Mesendoderm (in vitro differentiated cells): ENCODE results near the gene HOXD1.

ENCODE experiments used
- DNase-seq: peaks from one replicate; pipeline ENCODE4 v3.0.0; 2013
- H2AK5ac ChIP-seq: 2 replicates; pipeline ENCODE4 v1.6.1; 2013; ENCODE audit warnings: low read length, inconsistent platforms
- H2BK120ac ChIP-seq: 2 replicates; pipeline ENCODE4 v1.6.1; 2013; ENCODE audit warnings: low read depth, mild to moderate bottlenecking, low read length, moderate library complexity, mixed read lengths
- H2BK15ac ChIP-seq: replicated peaks from 2 replicates; pipeline ENCODE4 v1.6.1; 2013; ENCODE audit warnings: low read depth, mild to moderate bottlenecking, moderate library complexity
- H2BK5ac ChIP-seq: 2 replicates; pipeline ENCODE4 v1.6.1; 2013; ENCODE audit warnings: low read length, inconsistent platforms
- H3K18ac ChIP-seq: 2 replicates; pipeline ENCODE4 v1.6.1; 2013; ENCODE audit warnings: mild to moderate bottlenecking, low read length, mixed read lengths
- H3K23ac ChIP-seq: one replicate; pipeline ENCODE4 v1.6.1; 2013; ENCODE audit warnings: low read length
- H3K27ac ChIP-seq: 2 replicates; pipeline ENCODE4 v1.5.1; 2013; ENCODE audit warnings: low read depth, mild to moderate bottlenecking, inconsistent platforms, low read length, moderate library complexity
- H3K27me3 ChIP-seq: 2 replicates; pipeline ENCODE4 v1.6.1; 2013; ENCODE audit warnings: low read length, control low read depth, mild to moderate bottlenecking, inconsistent platforms; ENCODE audit not compliant: insufficient read depth, poor library complexity
- H3K36me3 ChIP-seq: 2 replicates; pipeline ENCODE4 v1.6.1; 2013; ENCODE audit warnings: low read length, inconsistent platforms; ENCODE audit not compliant: control insufficient read depth, insufficient read depth
- H3K4ac ChIP-seq: one replicate; pipeline ENCODE4 v1.6.1; 2013; ENCODE audit warnings: low read depth, mild to moderate bottlenecking, low read length, moderate library complexity
- H3K4me1 ChIP-seq: 2 replicates; pipeline ENCODE4 v1.6.1; 2013; ENCODE audit warnings: low read depth, low read length, inconsistent platforms; ENCODE audit not compliant: control insufficient read depth
- H3K4me2 ChIP-seq: 2 replicates; pipeline ENCODE4 v1.6.1; 2013; ENCODE audit warnings: low read length
- H3K4me3 ChIP-seq: 2 replicates; pipeline ENCODE4 v1.5.1; 2013; ENCODE audit warnings: mild to moderate bottlenecking, low read length
- H3K56ac ChIP-seq: one replicate; pipeline ENCODE4 v1.6.1; 2013; ENCODE audit warnings: low read length
- H3K79me1 ChIP-seq: 2 replicates; pipeline ENCODE4 v1.6.1; 2013; ENCODE audit warnings: low read length, inconsistent platforms
- H3K79me2 ChIP-seq: 2 replicates; pipeline ENCODE4 v1.6.1; 2013; ENCODE audit warnings: mild to moderate bottlenecking, low read length; ENCODE audit not compliant: control insufficient read depth, insufficient read depth
- H3K9ac ChIP-seq: 2 replicates; pipeline ENCODE4 v1.6.1; 2013; ENCODE audit warnings: low read length, inconsistent platforms
- H4K5ac ChIP-seq: one replicate; pipeline ENCODE4 v1.6.1; 2013; ENCODE audit warnings: low read length
- H4K8ac ChIP-seq: one replicate; pipeline ENCODE4 v1.6.1; 2013; ENCODE audit warnings: low read depth, mild to moderate bottlenecking, control low read depth, low read length, moderate library complexity
- WGBS: extraction: QIAGEN DNeasy Blood & Tissue Kit; methylation state at CpG from one replicate; pipeline ENCODE4 v1.1.7; 2013; ENCODE audit warnings: low lambda C conversion rate, missing lambda C conversion rate; ENCODE audit not compliant: insufficient coverage; ENCODE audit errors: extremely low coverage; 5-methylcytosine and 5-hydroxymethylcytosine counted together

Gene HOXD1

GRCh38 chr2:176160986-176161824 is 27.3 kb upstream of the HOXD1 start:
- Histone ChIP-seq H2BK15ac (no peak overlapping the region), H3K27ac (no peak overlapping the region), H4K5ac (no peak overlapping the region), H3K18ac (no peak overlapping the region), H2AK5ac (no peak overlapping the region), H3K79me2 (no peaks in the 10 kb centered on the region), H3K23ac (no peak overlapping the region), H3K9ac (no peak overlapping the region), H2BK5ac (no peak overlapping the region), H3K56ac (peak overlapping the region; percentile 30), H3K79me1 (no peaks in the 10 kb centered on the region), H3K4ac (no peak overlapping the region), H4K8ac (no peak overlapping the region), H3K4me2 (no peak overlapping the region), H3K4me1 (peaks cover 3% of the 10 kb centered on the region), H3K4me3 (no peak overlapping the region), H3K27me3 (peaks cover 93% of the 10 kb centered on the region), H2BK120ac (no peak overlapping the region), H3K36me3 (no peaks in the 10 kb centered on the region)
- no CpG with 5 or more reads among the region's 22 CpGs for WGBS
- DNase-seq: no peak

- Histone ChIP-seq H3K4me3 (no peak overlapping the region), H2BK15ac (no peak overlapping the region), H3K27me3 (peaks cover 90% of the 10 kb centered on the region), H3K4me1 (peaks cover 3% of the 10 kb centered on the region), H3K27ac (no peak overlapping the region), H2BK5ac (no peak overlapping the region), H3K56ac (no peak overlapping the region), H3K4ac (no peak overlapping the region), H3K9ac (no peak overlapping the region), H3K79me1 (no peaks in the 10 kb centered on the region), H3K23ac (no peak overlapping the region), H3K36me3 (no peaks in the 10 kb centered on the region), H3K18ac (no peak overlapping the region), H3K4me2 (no peak overlapping the region), H2AK5ac (no peak overlapping the region), H3K79me2 (no peaks in the 10 kb centered on the region), H4K8ac (no peak overlapping the region), H4K5ac (no peak overlapping the region), H2BK120ac (no peak overlapping the region)
- WGBS: no CpG with 5 or more reads among the region's 22 CpGs
- DNase-seq: no peak
These were observed 26.4 kb upstream of the HOXD1 start for GRCh38 chr2:176161825-176162626.

DNA sequence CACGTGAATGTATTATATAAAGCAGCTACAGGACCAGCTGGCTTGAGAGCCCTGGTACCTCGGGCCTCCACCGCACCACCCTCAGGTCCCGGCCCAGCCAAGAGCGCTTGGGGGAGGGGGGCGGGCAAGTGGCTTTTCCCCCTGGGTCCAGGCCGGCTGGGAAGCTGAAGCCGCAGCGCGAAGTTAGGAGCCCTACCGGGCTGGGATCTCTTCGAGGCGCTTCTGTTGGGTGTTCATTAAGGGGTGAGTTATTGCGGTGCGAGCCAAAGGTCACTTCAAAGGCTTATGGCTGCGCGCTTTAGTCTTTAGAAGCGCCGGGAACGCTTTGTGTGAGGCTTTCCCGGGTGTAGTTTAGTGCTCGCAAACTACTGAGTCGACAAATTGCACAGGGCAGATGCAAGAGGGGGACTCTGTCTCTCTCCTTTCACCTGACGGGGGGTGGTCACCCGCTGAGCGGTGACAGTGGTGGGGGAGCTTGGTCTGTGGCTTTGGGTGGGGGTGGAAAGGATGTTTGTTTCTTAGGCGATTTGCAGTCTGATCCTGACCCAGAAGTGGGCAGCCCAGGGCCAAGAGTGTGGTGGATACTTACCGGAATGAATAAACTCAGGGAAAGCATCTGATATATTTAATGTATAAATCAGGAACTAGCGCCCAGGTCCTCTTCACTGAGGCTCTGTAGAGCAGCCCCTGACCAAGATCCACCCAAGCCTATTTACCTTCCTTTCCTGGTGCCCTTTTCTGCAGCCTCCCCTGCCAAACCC is 25.4 kb upstream of the HOXD1 start:
- Histone ChIP-seq H3K56ac (no peak overlapping the region), H3K4me2 (no peak overlapping the region), H3K9ac (no peak overlapping the region), H3K36me3 (no peaks in the 10 kb centered on the region), H2AK5ac (no peak overlapping the region), H4K5ac (no peak overlapping the region), H3K79me1 (no peaks in the 10 kb centered on the region), H4K8ac (no peak overlapping the region), H3K4ac (no peak overlapping the region), H3K4me1 (peaks cover 3% of the 10 kb centered on the region), H2BK5ac (no peak overlapping the region), H3K18ac (no peak overlapping the region), H3K27ac (no peak overlapping the region), H2BK15ac (no peak overlapping the region), H3K23ac (no peak overlapping the region), H3K27me3 (peaks cover 88% of the 10 kb centered on the region), H3K4me3 (no peak overlapping the region), H3K79me2 (no peaks in the 10 kb centered on the region), H2BK120ac (no peak overlapping the region)
- DNase-seq: no peak
- WGBS: no CpG with 5 or more reads among the region's 29 CpGs

GRCh38 chr2:176163672-176164056 is 24.8 kb upstream of the HOXD1 start:
- WGBS: no CpG with 5 or more reads among the region's 12 CpGs
- peaks cover 3% of the 10 kb centered on the region for H3K4me1 ChIP-seq
- H3K56ac ChIP-seq: no peak overlapping the region
- H2BK15ac ChIP-seq: no peak overlapping the region
- H3K79me1 ChIP-seq: no peaks in the 10 kb centered on the region
- H3K79me2 ChIP-seq: no peaks in the 10 kb centered on the region
- H3K4me3 ChIP-seq: no peak overlapping the region
- no peak overlapping the region for H2BK5ac ChIP-seq
- H3K27ac ChIP-seq: no peak overlapping the region
- no peak overlapping the region for H2BK120ac ChIP-seq
- no peak overlapping the region for H4K5ac ChIP-seq
- H3K4ac ChIP-seq: no peak overlapping the region
- H3K4me2 ChIP-seq: no peak overlapping the region
- no peak overlapping the region for H3K23ac ChIP-seq
- no peak for DNase-seq
- no peak overlapping the region for H3K18ac ChIP-seq
- no peak overlapping the region for H4K8ac ChIP-seq
- no peaks in the 10 kb centered on the region for H3K36me3 ChIP-seq
- no peak overlapping the region for H3K9ac ChIP-seq
- H2AK5ac ChIP-seq: no peak overlapping the region
- H3K27me3 ChIP-seq: peaks cover 84% of the 10 kb centered on the region

- peaks cover 3% of the 10 kb centered on the region for H3K4me1 ChIP-seq
- WGBS: no CpG with 5 or more reads among the region's 13 CpGs
- H3K9ac ChIP-seq: no peak overlapping the region
- no peak overlapping the region for H3K4ac ChIP-seq
- H2BK15ac ChIP-seq: no peak overlapping the region
- H2AK5ac ChIP-seq: no peak overlapping the region
- DNase-seq: no peak
- no peak overlapping the region for H2BK120ac ChIP-seq
- peaks cover 87% of the 10 kb centered on the region for H3K27me3 ChIP-seq
- H3K23ac ChIP-seq: no peak overlapping the region
- no peaks in the 10 kb centered on the region for H3K36me3 ChIP-seq
- H4K5ac ChIP-seq: no peak overlapping the region
- H3K18ac ChIP-seq: no peak overlapping the region
- H3K79me2 ChIP-seq: no peaks in the 10 kb centered on the region
- H3K4me3 ChIP-seq: no peak overlapping the region
- H2BK5ac ChIP-seq: no peak overlapping the region
- no peaks in the 10 kb centered on the region for H3K79me1 ChIP-seq
- no peak overlapping the region for H3K56ac ChIP-seq
- no peak overlapping the region for H3K27ac ChIP-seq
- H4K8ac ChIP-seq: no peak overlapping the region
- no peak overlapping the region for H3K4me2 ChIP-seq
These were observed 24.3 kb upstream of the HOXD1 start for GRCh38 chr2:176164201-176164600.
